Endothelial cell of umbilical vein (primary cell): Measurements from ENCODE around the gene GLI3. TPM values are rescaled to one million over a fixed set of nuclear protein-coding genes. Genes with fewer than 3 reads are reported as not detected.

Source experiments
- BruUV-seq: library from RNA; stranded (reverse); fragments of 400-500 nt; replicated peaks from 2 replicates; lab custom pipeline; 2021; lab: Mats Ljungman, UMichigan
- CTCF ChIA-PET: fragments of 300-600, 350-600 bp; sonication (Branson Sonifier 250); formaldehyde crosslinking; loops from one replicate; lab custom pipeline; 2021; ENCODE audit warnings: antibody characterized with exemption, inconsistent platforms; lab: Charles Lee
- POLR2A ChIA-PET: fragments of 300-600, 350-600 bp; sonication (Branson Sonifier 250); formaldehyde crosslinking; loops from one replicate; lab custom pipeline; 2021; ENCODE audit warnings: antibody characterized with exemption, inconsistent platforms; lab: Charles Lee
- DNase-seq: peaks from one replicate; pipeline ENCODE4 v3.0.0-alpha.2; 2011; ENCODE audit warnings: low read depth, low spot score
- FAIRE-seq: peaks from 2 replicates; lab custom pipeline; 2011; peaks lifted over from hg19 to GRCh38; lab: Jason Lieb, UNC
- H2AFZ ChIP-seq: 2 replicates; pipeline ENCODE4 v1.6.0; 2012; ENCODE audit warnings: low read depth, low read length, control low read depth, inconsistent platforms
- H3K27ac ChIP-seq: 2 replicates; pipeline ENCODE4 v1.5.1; 2011; ENCODE audit warnings: low read depth, mild to moderate bottlenecking, control low read depth, low read length, moderate library complexity; ENCODE audit not compliant: insufficient read depth
- H3K27me3 ChIP-seq, 2 experiments: 2 replicates each; pipeline versions ENCODE4 v1.6.0 to v1.6.1; 2011; ENCODE audit warnings: low read length in 2 of 2, mixed read lengths in 1 of 2; ENCODE audit not compliant: control insufficient read depth in 2 of 2, insufficient read depth in 2 of 2
- H3K36me3 ChIP-seq, 2 experiments: 2 replicates in 1 of 2; 3 replicates in 1 of 2; pipeline ENCODE4 v1.5.1; 2011; ENCODE audit warnings: low read length in 2 of 2, mild to moderate bottlenecking in 1 of 2, moderate library complexity in 1 of 2; ENCODE audit not compliant: control insufficient read depth in 2 of 2, insufficient read depth in 2 of 2; ENCODE audit errors: extremely low read depth in 1 of 2
- H3K4me1 ChIP-seq: 3 replicates; pipeline ENCODE4 v1.5.1; 2011; ENCODE audit warnings: mild to moderate bottlenecking, low read length; ENCODE audit not compliant: control insufficient read depth, insufficient read depth; ENCODE audit errors: extremely low read depth
- H3K4me2 ChIP-seq: 2 replicates; pipeline ENCODE4 v1.6.1; 2011; ENCODE audit warnings: low read length, control low read depth, mixed read lengths; ENCODE audit not compliant: insufficient read depth
- H3K4me3 ChIP-seq, 3 experiments: fragments of 200-600 bp in 1 of 3; sonication (generic), shearing (Covaris generic) in 1 of 3; replicated peaks in 1 of 3; 2 replicates each; pipeline ENCODE4 v1.5.1; 2011 to 2016; ENCODE audit warnings: control low read depth in 3 of 3, low read length in 3 of 3, mild to moderate bottlenecking in 2 of 3, inconsistent platforms in 1 of 3, low read depth in 1 of 3, moderate library complexity in 1 of 3; ENCODE audit not compliant: insufficient read depth in 1 of 3
- H3K79me2 ChIP-seq: 2 replicates; pipeline ENCODE4 v1.6.0; 2012; ENCODE audit warnings: low read length, inconsistent platforms; ENCODE audit not compliant: control insufficient read depth, insufficient read depth
- H3K9ac ChIP-seq: replicated peaks from 2 replicates; pipeline ENCODE3; 2011; ENCODE audit warnings: low read length, control low read depth; ENCODE audit not compliant: insufficient read depth; ENCODE audit errors: extremely low read depth
- H3K9me1 ChIP-seq: replicated peaks from 3 replicates; pipeline ENCODE4 v1.6.0; 2011; ENCODE audit warnings: mild to moderate bottlenecking, low read length; ENCODE audit not compliant: control insufficient read depth, insufficient read depth; ENCODE audit errors: extremely low read depth
- H3K9me3 ChIP-seq: replicated peaks from 2 replicates; pipeline ENCODE4 v1.5.1; 2012; ENCODE audit warnings: low read length, inconsistent platforms; ENCODE audit not compliant: control insufficient read depth, insufficient read depth
- H4K20me1 ChIP-seq: replicated peaks from 2 replicates; pipeline ENCODE3; 2011; ENCODE audit warnings: mild to moderate bottlenecking, low read length; ENCODE audit not compliant: control insufficient read depth, insufficient read depth; ENCODE audit errors: extremely low read depth
- CTCF ChIP-seq, 2 donors: IDR thresholded peaks; 1 replicate in 1 of 2; 2 replicates in 1 of 2; pipeline ENCODE4 v1.5.1; 2011; ENCODE audit warnings: low read length in 2 of 2, mild to moderate bottlenecking in 2 of 2, moderate library complexity in 2 of 2, control low read depth in 1 of 2, inconsistent platforms in 1 of 2, low read depth in 1 of 2; ENCODE audit not compliant: insufficient read depth in 1 of 2; ENCODE audit errors: extremely low read depth in 1 of 2
- MAX ChIP-seq: IDR thresholded peaks from 2 replicates; pipeline ENCODE4 v1.6.1; 2011; ENCODE audit not compliant: insufficient read depth, insufficient read length
- MYC ChIP-seq: IDR thresholded peaks from one replicate; pipeline ENCODE4 v1.6.1; 2011; ENCODE audit warnings: mild to moderate bottlenecking, low read depth, low read length
- POLR2A ChIP-seq: IDR thresholded peaks from 2 replicates; pipeline ENCODE4 v1.6.1; 2012; ENCODE audit warnings: low read depth, mild to moderate bottlenecking, control low read depth, low read length
- dilution Hi-C: fragments of 300-500 bp; cut with MboI; formaldehyde crosslinking; loops from one replicate; pipeline ENCODE4 v1.15.0; 2019; ENCODE audit warnings: low sequenced_read_pairs; ENCODE audit not compliant: extremely low pct_ligation_motif_present
- intact Hi-C: fragments of 100-400 bp; cut with micrococcal nuclease; formaldehyde crosslinking; loops from one replicate; pipeline ENCODE4 v1.10.0; 2022
- polyA plus RNA-seq, 4 experiments: library from polyadenylated mRNA; depleted of rRNA in 3 of 4; stranded (reverse) in 3 of 4; unstranded in 1 of 4; fragments of >200 nt; gene quantifications; 2 replicates each; pipeline versions ENCODE4 v1.2.1 to v1.2.3, GENCODE V29; 2011 to 2012; ENCODE audit warnings: missing spikeins in 1 of 4
- total RNA-seq: library from RNA; stranded (reverse); gene quantifications from 2 replicates; pipeline ENCODE4 v1.2.3, GENCODE V29; 2021

GLI3 gene
- total and polyA plus RNA-seq, 2 donors (not counting 3 experiments of a cell fraction or from before 2014, with no cell fraction given) = 6.0 to 24.9 TPM

- Histone ChIP-seq H4K20me1 (no peaks in the 10 kb centered on the region), H3K4me2 (no peak overlapping the region), H3K27me3 (no peaks in the 10 kb centered on the region), H3K4me1 (peaks cover 24% of the 10 kb centered on the region), H3K36me3 (no peaks in the 10 kb centered on the region), H3K79me2 (no peaks in the 10 kb centered on the region), H2AFZ (no peak overlapping the region), H3K9ac (no peak overlapping the region), H3K9me3 (no peaks in the 10 kb centered on the region), H3K27ac (no peak overlapping the region), H3K9me1 (no peaks in the 10 kb centered on the region), H3K4me3 (no peak overlapping the region)
- dilution Hi-C loops (no loop called here), intact Hi-C loops (no loop called here)
- no peak for DNase-seq
- ChIA-PET POLR2A (no interaction called here), CTCF (interaction anchor here (1.1 to 2.0 kb wide), 2 partner anchors 13 to 28 kb away, joined by 3 to 6 read pairs; no protein-coding TSS in a partner anchor)
- no TSS peak for BruUV-seq
- no peak for FAIRE-seq
- TF ChIP-seq POLR2A (no peak), MYC (no peak)
Observed at GRCh38 chr7:41912851-41913567, 324.0 kb downstream of the GLI3 start.

DNA sequence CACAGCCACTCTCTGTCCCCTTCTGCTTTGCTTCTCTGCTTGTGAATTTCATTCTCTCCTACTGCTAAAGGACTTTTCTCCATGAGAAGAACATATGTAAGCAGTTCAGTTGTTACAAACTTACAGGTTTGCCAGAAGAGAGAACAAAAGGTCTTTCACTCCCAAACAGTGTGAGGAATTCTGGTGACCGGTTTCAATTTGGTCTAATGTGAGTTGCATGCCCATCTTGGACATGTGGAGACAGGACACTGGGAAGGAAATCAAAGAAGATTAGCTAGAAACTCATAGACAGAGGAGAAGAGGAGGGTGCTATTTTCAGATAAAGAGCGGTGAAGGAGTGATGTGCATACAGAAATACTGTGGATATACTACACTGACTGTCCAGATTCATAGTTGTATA is 324.6 kb downstream of the GLI3 start:
- Histone ChIP-seq H3K27ac (no peak overlapping the region), H3K4me2 (no peak overlapping the region), H3K9me3 (no peaks in the 10 kb centered on the region), H4K20me1 (no peaks in the 10 kb centered on the region), H3K79me2 (no peaks in the 10 kb centered on the region), H2AFZ (peak overlapping the region; percentile 31), H3K4me3 (no peak overlapping the region), H3K9ac (no peak overlapping the region), H3K36me3 (no peaks in the 10 kb centered on the region), H3K27me3 (no peaks in the 10 kb centered on the region), H3K9me1 (no peaks in the 10 kb centered on the region), H3K4me1 (peaks cover 24% of the 10 kb centered on the region)
- intact Hi-C loops (no loop called here), dilution Hi-C loops (no loop called here)
- FAIRE-seq (no peak), DNase-seq (no peak)
- CTCF ChIA-PET = interaction anchor here (1.1 to 2.0 kb wide), 2 partner anchors 12 to 28 kb away, joined by 3 to 6 read pairs; no protein-coding TSS in a partner anchor
- POLR2A ChIA-PET = no interaction called here
- no TSS peak for BruUV-seq
- TF ChIP-seq CTCF (IDR thresholded peaks at IDR 0.05; ENCODE audit: extremely low read depth in 1 of 2, insufficient read depth in 1 of 2, low read depth in 1 of 2, low read length in 2 of 2) (no peak), MAX (no peak)
